T-helper 2 cell treated with Interferon-gamma antibody and Interleukin-4, amounts not matched to agents 100 ng/mL and 5 ng/mL, for 36 hours (primary cell): Measurements from ENCODE around the gene AKR1B1. TPM values are rescaled to one million over a fixed set of nuclear protein-coding genes. Genes with fewer than 3 reads are reported as not detected.
"Not testable (repeated sequence)": the region's sequence is repeated elsewhere in the genome, so short reads cannot be mapped to it uniquely, and the experiment has no call there.

Experiments
- intact Hi-C: fragments of 100-400 bp; cut with micrococcal nuclease; formaldehyde crosslinking; loops from one replicate; pipeline ENCODE4 v1.15.1; 2023
- total RNA-seq: library from RNA; stranded (reverse); gene quantifications from 2 replicates; pipeline ENCODE4 v1.2.3, GENCODE V29; 2022

The AKR1B1 gene
- 92.9 and 95.6 TPM in 2 replicates for total RNA-seq

GRCh38 chr7:134458806-134459698, at the start of gene AKR1B1:
Gene AKR1B1, minus strand, starts transcription at chr7:134459100. Its CDS starts 38 bp downstream, at chr7:134459062.
- intact Hi-C loops = loop anchor here (1.0 to 10.0 kb wide), 7 partner anchors 27 to 1204 kb away; partner anchors contain the start of genes BPGM, CNOT4, EXOC4 and WDR91

DNA sequence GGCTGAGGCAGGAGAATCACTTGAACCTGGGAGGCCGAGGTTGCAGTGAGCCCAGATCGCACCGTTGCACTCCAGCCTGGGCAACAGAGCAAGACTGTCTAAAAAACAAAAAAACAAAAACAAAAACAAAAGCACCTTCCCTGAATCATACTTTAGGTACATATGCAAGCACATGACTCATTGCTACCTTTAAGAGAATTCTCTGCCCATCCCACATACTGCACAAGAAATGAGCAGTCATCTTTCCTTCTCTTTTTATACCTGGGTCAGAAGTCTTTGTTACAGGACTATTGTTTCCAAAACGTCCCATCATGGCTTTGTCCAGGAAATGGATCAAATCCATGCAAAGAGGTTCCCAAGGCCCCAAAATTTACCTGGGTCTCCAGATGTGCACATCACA, 47.0 kb upstream of the AKR1B1 start:
- intact Hi-C loops = no loop called here

DNA sequence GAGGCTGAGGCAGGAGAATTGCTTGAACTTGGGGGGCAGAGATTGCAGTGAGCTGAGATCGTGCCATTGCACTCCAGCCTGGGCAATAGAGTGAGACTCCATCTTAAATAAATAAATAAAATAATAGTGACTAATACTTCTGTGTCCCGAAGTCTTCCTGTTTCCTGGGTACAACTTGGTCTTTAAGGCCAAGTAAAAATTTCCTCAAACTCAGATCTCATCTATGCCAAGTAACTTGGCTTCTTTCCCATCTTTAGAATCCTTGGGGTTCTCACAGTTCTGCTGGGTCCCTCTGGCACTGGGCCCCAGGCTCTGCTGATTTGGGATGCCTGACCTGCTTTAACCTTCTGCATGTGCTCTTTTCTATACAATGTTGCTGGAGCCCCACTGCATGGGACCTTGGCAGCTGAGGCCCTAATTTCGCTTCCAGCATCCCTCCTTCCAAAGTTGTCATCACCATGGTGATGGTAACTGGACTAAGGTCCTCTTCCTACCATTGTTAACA, 45.8 kb upstream of the AKR1B1 start:
- intact Hi-C loops = no loop called here

DNA sequence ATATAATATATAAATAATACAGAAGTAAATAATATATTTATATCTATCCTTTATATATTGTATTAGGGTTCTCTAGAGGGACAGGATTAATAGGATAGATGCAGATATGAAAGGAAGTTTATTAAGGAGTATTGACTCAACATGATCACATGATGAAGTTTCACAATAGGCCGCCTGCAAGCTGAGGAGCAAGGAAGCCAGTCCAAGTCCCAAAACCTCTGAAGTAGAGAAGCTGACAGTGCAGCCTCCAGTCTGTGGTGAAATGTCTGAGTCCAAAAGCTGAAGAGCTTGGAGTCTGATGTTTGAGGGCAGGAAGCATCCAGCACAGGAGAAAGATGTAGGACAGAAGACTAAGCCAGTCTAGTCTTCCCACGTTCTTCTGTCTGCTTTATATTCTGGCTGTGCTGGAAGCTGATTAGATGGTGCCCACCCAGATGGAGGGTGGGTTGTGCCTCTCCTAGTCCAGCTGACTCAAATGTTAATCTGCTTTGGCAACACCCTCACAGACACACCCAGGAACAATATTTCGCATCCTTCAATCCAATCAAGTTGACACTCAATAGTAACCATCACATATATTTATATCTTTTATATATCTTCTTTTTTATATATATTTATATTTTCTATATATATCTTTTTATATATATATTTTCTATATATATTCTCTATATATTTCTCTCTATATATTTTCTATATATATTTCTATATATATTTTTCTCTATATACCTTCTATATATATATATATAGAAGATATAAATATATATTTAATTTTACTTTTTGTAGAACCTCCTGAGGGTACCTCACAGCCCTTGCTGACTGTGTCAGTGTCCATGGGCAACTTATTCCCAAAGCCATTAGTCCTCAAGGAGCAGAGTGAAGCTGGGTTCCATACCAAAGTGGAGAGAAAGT, 43.8 kb upstream of the AKR1B1 start:
- intact Hi-C loops = no loop called here

DNA sequence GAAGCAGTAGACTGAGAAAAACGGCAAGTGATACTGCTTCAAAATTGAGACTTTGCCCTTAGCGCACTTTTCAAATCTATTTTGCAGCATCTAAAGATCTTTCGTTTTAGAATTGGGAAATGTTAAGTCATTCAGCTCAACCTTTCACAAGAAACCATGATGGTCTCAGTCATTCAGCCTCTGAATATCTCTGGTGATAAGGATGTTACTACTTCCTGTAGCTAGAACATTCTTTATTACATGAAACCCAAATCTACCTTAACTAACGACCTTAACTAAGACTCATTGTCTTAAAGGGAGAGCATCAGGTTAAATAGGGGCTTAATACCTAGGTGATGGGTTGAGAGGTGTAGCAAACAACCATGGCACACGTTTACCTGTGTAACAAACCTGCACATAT, 42.1 kb upstream of the AKR1B1 start:
- intact Hi-C loops = no loop called here

DNA sequence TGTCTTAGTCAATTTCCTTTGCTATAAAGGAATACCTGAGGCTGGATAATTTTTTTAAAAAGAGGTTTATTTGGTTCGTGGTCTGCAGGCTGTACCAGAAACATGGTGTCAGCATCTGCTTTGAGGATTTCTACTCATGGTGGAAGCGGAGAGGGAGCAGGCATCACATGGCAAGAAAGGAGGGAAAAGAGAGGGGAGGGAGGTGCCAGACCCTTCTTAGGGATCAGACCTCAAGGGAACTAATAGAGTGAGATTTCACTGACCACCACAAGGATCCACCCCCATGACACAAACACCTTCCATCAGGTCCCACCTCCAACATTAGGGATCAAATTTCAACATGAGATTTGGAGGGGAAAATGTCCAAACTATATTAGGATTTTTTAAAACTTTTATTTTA, 41.5 kb upstream of the AKR1B1 start:
- intact Hi-C loops = no loop called here

- intact Hi-C loops = no loop called here
These were observed 36.6 kb upstream of the AKR1B1 start for GRCh38 chr7:134495546-134495945.

GRCh38 chr7:134493091-134493490, 34.2 kb upstream of the AKR1B1 start:
- intact Hi-C loops = no loop called here

DNA sequence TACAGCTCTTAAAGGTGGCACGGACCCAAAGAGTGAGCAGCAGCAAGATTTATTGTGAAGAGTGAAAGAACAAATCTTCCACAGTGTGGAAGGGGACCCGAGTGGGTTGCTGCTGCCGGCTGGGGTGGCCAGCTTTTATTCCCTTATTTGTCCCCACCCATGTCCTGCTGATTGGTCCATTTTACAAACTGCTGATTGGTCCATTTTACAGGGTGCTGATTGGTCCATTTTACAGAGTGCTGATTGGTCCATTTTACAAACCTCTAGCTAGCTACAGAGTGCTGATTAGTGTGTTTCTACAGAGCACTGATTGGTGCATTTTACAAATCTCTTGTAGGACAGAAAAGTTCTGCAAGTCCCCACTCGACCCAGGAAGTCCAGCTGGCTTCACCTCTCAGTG, 28.8 kb upstream of the AKR1B1 start:
- intact Hi-C loops = not testable (repeated sequence)

DNA sequence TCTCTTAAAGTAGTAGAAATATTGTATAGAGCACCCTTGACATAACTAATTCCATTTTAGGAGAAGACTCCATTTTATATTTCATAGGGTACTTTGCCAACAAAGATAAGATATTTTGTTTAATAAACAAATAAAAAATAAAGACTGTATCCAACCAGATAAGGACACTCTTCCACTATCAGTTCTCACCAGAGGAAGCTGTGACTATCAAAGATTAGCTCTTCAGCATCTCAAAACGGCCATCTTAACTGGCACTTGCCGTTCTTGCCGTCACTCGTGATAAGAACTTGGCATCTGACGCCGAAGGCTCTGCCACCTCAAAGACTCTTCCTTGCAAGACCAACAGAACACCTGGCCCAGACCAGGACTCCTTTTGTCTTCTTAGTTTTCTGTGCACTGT, 26.3 kb upstream of the AKR1B1 start:
- intact Hi-C loops = no loop called here

DNA sequence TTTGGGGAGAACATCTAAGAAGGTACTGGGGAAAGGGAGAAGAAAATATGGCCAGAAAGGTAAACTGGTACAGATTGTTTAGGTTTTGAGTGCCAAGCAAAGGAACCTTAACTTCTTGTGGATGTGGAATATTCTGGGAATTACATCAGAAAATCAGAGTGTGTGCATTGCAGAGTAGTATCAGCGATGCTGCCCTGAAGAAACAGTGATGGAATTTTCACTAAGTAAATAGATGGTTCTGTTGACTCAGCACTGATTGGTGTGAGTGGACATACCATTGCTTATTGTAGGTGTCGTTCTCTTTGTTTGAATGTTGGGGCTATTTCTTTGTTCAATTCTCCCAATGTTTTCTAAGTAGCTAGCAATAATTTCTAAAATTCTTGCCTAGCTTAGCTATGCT, 24.4 kb upstream of the AKR1B1 start:
- intact Hi-C loops = no loop called here

DNA sequence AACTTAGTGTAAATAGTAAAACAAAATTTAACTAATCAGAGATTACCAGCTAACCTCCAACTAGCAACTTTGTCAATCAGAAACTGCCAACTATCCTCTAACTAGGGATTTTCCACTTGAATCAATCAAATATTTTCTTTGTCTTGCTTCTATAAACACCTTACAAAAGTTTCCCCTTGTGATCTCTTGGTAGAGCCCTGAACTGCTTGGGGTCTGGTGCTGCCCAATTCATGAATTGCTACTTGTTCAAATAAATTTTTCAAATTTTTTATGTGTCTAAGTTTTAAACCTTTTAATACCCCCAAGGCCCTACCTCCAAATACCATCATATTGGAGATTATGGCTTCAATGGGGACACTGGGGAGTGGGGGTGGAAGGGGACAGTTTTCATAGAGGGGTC, 24.0 kb upstream of the AKR1B1 start:
- intact Hi-C loops = no loop called here

- intact Hi-C loops = no loop called here
These were observed 22.3 kb upstream of the AKR1B1 start for GRCh38 chr7:134481167-134481566.

DNA sequence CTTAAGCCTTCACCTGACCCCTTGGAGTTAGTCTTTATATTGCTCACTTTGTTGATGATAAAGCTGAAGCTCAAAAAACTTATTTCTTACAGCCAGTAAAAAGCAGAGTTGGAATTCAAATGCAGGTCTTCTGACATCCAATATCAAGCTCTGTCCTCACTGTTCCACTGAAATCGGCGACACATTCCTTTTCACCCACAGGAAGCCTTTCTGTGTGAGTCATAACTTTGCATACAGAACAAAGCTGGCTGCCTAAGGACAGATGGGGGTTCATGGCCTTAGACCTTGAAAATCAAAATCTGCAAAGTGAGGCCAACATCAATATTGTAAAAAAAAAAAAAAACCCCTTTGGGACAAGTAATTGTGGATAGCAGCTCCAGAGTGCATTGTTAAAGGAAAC, 21.8 kb upstream of the AKR1B1 start:
- intact Hi-C loops = no loop called here

DNA sequence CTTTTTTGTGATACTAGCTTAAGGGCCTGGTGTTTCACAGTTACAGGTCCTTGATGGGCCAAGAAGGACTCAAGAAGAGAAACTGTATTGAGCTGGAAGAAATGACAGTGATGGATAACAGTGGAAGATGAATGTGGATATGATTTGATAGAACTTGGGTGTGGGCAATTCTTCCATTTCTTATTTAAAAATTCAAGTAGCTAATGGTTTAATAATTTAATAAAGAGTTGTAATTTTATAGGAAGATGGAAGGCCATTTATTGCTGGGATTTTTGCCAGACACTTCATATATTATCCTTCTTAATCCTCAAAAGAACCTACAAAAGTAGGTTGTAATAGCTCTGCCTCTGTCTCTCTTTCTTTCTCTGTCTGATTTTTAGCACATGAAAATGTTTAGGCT, 21.3 kb upstream of the AKR1B1 start:
- intact Hi-C loops = no loop called here

- intact Hi-C loops = no loop called here
These were observed 19.8 kb upstream of the AKR1B1 start for GRCh38 chr7:134478707-134479106.

DNA sequence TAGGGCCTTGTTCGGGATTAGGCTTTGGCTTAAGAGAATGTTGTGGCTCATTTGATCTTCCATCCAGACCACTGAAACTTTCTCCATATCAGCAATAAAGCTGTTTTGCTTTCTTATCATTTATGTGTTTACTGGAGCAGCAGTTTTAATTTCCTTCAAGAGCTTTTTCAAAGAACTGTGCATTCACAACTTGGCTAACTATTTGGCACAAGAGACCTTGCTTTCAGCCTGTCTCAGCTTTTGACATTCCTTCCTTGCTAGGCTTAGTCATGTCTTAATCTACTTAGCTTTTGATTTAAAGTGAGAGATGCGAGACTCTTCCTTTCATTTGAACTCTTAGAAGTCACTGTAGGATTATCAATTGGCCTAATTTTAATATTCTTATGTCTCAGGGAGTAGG, 19.1 kb upstream of the AKR1B1 start:
- intact Hi-C loops = no loop called here

- intact Hi-C loops = no loop called here
These were observed 17.1 kb upstream of the AKR1B1 start for GRCh38 chr7:134476044-134476443.

DNA sequence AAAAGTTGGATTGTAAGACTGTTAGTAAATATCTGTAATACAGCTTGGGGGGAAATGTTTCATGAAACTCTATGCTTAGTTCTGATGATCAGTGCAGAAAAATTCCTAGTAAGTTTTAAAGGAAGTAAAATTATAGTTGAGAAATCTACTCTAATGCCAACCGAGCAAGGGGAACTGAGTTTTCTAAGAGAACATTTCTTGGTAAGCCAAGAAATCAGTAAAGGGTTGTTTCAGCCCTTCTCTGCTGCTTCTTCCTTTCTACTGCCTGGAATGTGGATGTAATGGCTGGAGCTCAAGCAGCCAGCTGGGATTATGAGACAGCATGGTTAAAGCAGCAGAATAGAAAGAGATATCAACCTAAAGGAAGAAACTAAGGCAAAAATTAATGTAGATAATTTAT, 15.9 kb upstream of the AKR1B1 start:
- intact Hi-C loops = no loop called here

DNA sequence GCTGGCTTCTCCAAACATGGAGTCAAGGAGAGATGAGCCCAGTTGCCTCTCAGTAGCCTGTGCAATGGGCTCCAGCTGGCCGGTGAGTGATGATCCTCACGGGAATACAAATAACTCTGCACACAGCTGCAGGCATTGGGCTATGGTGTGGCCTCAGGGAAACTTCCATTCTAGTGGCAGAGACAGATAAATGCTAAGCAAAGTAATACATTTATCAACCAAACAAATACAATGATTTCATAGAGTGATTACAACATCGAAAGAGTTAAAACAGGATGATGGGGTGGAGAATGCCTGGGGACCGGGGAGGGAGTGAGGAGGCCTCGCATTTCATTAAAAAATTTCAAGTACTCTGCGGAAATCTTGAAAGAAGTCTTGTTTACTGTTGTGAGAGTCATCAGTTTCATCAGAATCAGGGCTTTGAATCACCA, 15.0 kb upstream of the AKR1B1 start:
- intact Hi-C loops = no loop called here

DNA sequence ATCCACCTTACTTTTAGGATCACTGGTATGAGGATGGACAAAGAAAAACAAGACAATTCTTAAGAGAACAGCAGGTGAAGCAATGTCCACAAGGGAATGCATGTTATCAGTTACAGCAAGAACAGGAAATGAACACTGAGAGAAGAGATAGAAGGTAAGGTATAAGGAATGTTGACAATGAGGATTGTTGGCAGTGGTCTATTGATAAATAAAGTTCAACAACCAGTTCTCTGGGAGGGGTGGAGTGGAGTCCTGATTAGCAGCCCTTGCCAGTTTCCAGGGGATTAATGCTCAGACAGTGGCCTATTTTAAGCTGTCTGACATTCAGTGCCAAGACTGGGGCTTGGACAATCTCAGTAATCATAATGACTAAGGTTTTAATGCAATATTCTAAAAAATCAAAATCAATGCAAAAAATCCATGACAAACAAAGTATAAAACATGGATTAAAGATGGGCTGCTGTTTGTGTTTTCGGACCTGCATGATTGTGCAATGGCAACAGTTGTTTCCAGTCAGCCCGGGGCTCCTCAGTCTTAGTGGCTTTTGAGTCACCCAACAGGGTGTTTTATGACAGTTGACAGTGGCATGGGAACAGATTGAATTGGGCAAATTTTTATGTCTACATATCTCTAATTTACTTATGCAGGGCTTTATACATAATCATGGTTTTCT, 13.8 kb upstream of the AKR1B1 start:
- intact Hi-C loops = no loop called here
